DND-41 (cell line): ENCODE measurements around the gene TRMT2B.

Experiments used
- CTCF ChIP-seq: IDR thresholded peaks from 2 replicates; pipeline ENCODE4 v1.5.1; 2012; ENCODE audit warnings: borderline replicate concordance, low read length, moderate library complexity, mild to moderate bottlenecking; ENCODE audit not compliant: poor library complexity, severe bottlenecking; ENCODE audit errors: extremely low read depth
- EZH2 ChIP-seq: IDR thresholded peaks from 3 replicates; pipeline ENCODE4 v1.6.1; 2012; ENCODE audit warnings: borderline replicate concordance, low read depth, mild to moderate bottlenecking, moderate library complexity, low read length, inconsistent platforms; ENCODE audit not compliant: severe bottlenecking

GRCh38 chrX:101051153-101051548 lies 760 bp downstream of the TRMT2B start:
- TF ChIP-seq CTCF (no peak), EZH2 (no peak)
